ENCODE results near the gene ATF4. TPM values are rescaled to one million over a fixed set of nuclear protein-coding genes. Genes with fewer than 3 reads are reported as not detected.
A peak's percentile ranks its signal among the peaks of the same experiment; 100 is the strongest.

ATF4 gene
- total RNA-seq, 1 donor = 590 TPM

- H3K4me2 ChIP-seq (ENCODE audit: insufficient read depth, low read length) = no peak overlapping the region
- H2AFZ ChIP-seq (ENCODE audit: low read length) = no peak overlapping the region
- TF ChIP-seq CTCF (IDR thresholded peaks at IDR 0.05; ENCODE audit: extremely low read depth, low read depth, low read length) = no peak
These were observed 45.1 kb downstream of the ATF4 start for GRCh38 chr22:39565414-39565944.

GRCh38 chr22:39567135-39567946 is 47.0 kb downstream of the ATF4 start:
- peak; percentile 65 for DNase-seq (ENCODE audit: insufficient read length, low spot score, missing footprints)
- no peaks in the 10 kb centered on the region for H3K79me2 ChIP-seq (ENCODE audit: insufficient read depth, low read length)
- H3K27ac ChIP-seq (ENCODE audit: low read depth, low read length) = no peak overlapping the region
- no peak for TF ChIP-seq CTCF (IDR thresholded peaks at IDR 0.05; ENCODE audit: extremely low read depth, low read depth, low read length)
- no peak overlapping the region for H2AFZ ChIP-seq (ENCODE audit: low read length)
- H4K20me1 ChIP-seq (ENCODE audit: insufficient read depth, low read length) = no peaks in the 10 kb centered on the region
- H3K9me3 ChIP-seq (ENCODE audit: low read depth, low read length) = no peaks in the 10 kb centered on the region
- H3K4me3 ChIP-seq (ENCODE audit: insufficient read depth, low read length) = no peak overlapping the region
- no peaks in the 10 kb centered on the region for H3K36me3 ChIP-seq (ENCODE audit: insufficient read depth, low read length)
- H3K27me3 ChIP-seq (ENCODE audit: insufficient read depth, low read length) = no peaks in the 10 kb centered on the region
- no peaks in the 10 kb centered on the region for H3K4me1 ChIP-seq (ENCODE audit: insufficient read depth, low read length)
- H3K4me2 ChIP-seq (ENCODE audit: insufficient read depth, low read length) = no peak overlapping the region

More at GRCh38 chr22:39565414-39565944, 45.1 kb downstream of the ATF4 start:
- H3K79me2 ChIP-seq (ENCODE audit: insufficient read depth, low read length) = no peaks in the 10 kb centered on the region
- H3K36me3 ChIP-seq (ENCODE audit: insufficient read depth, low read length) = no peaks in the 10 kb centered on the region
- H3K4me3 ChIP-seq (ENCODE audit: insufficient read depth, low read length) = no peak overlapping the region
- H3K27ac ChIP-seq (ENCODE audit: low read depth, low read length) = no peak overlapping the region
- H3K4me1 ChIP-seq (ENCODE audit: insufficient read depth, low read length) = no peaks in the 10 kb centered on the region
- no peaks in the 10 kb centered on the region for H3K27me3 ChIP-seq (ENCODE audit: insufficient read depth, low read length)
- no peaks in the 10 kb centered on the region for H4K20me1 ChIP-seq (ENCODE audit: insufficient read depth, low read length)
- DNase-seq (ENCODE audit: insufficient read length, low spot score, missing footprints) = peak; percentile 4
- no peaks in the 10 kb centered on the region for H3K9me3 ChIP-seq (ENCODE audit: low read depth, low read length)

GRCh38 chr22:39568278-39568981 is 48.1 kb downstream of the ATF4 start:
- H3K4me2 ChIP-seq (ENCODE audit: insufficient read depth, low read length) = no peak overlapping the region
- H2AFZ ChIP-seq (ENCODE audit: low read length) = no peak overlapping the region
- no peaks in the 10 kb centered on the region for H3K27me3 ChIP-seq (ENCODE audit: insufficient read depth, low read length)
- H3K27ac ChIP-seq (ENCODE audit: low read depth, low read length) = no peak overlapping the region
- DNase-seq (ENCODE audit: insufficient read length, low spot score, missing footprints) = peak; percentile 42
- no peak for TF ChIP-seq CTCF (IDR thresholded peaks at IDR 0.05; ENCODE audit: extremely low read depth, low read depth, low read length)
- no peaks in the 10 kb centered on the region for H3K36me3 ChIP-seq (ENCODE audit: insufficient read depth, low read length)
- H3K9me3 ChIP-seq (ENCODE audit: low read depth, low read length) = no peaks in the 10 kb centered on the region
- no peaks in the 10 kb centered on the region for H4K20me1 ChIP-seq (ENCODE audit: insufficient read depth, low read length)
- no peaks in the 10 kb centered on the region for H3K4me1 ChIP-seq (ENCODE audit: insufficient read depth, low read length)
- H3K4me3 ChIP-seq (ENCODE audit: insufficient read depth, low read length) = no peak overlapping the region
- H3K79me2 ChIP-seq (ENCODE audit: insufficient read depth, low read length) = no peaks in the 10 kb centered on the region

GRCh38 chr22:39569066-39569465 is 48.7 kb downstream of the ATF4 start:
- DNase-seq (ENCODE audit: insufficient read length, low spot score, missing footprints) = peak; percentile 8
- Histone ChIP-seq H3K9me3 (ENCODE audit: low read depth, low read length) (no peaks in the 10 kb centered on the region), H2AFZ (ENCODE audit: low read length) (no peak overlapping the region), H4K20me1 (ENCODE audit: insufficient read depth, low read length) (no peaks in the 10 kb centered on the region), H3K4me3 (ENCODE audit: insufficient read depth, low read length) (no peak overlapping the region), H3K36me3 (ENCODE audit: insufficient read depth, low read length) (no peaks in the 10 kb centered on the region), H3K4me2 (ENCODE audit: insufficient read depth, low read length) (no peak overlapping the region), H3K4me1 (ENCODE audit: insufficient read depth, low read length) (no peaks in the 10 kb centered on the region), H3K27me3 (ENCODE audit: insufficient read depth, low read length) (no peaks in the 10 kb centered on the region), H3K27ac (ENCODE audit: low read depth, low read length) (no peak overlapping the region), H3K79me2 (ENCODE audit: insufficient read depth, low read length) (no peaks in the 10 kb centered on the region)
- TF ChIP-seq CTCF (IDR thresholded peaks at IDR 0.05; ENCODE audit: extremely low read depth, low read depth, low read length) = no peak

Data from osteoblast (primary cell).